Measurements from ENCODE around the gene SHC2. TPM values are rescaled to one million over a fixed set of nuclear protein-coding genes. Genes with fewer than 3 reads are reported as not detected.

SHC2 gene
- total RNA-seq, 1 experiment from 2014 or later, result 0.98 TPM

DNA sequence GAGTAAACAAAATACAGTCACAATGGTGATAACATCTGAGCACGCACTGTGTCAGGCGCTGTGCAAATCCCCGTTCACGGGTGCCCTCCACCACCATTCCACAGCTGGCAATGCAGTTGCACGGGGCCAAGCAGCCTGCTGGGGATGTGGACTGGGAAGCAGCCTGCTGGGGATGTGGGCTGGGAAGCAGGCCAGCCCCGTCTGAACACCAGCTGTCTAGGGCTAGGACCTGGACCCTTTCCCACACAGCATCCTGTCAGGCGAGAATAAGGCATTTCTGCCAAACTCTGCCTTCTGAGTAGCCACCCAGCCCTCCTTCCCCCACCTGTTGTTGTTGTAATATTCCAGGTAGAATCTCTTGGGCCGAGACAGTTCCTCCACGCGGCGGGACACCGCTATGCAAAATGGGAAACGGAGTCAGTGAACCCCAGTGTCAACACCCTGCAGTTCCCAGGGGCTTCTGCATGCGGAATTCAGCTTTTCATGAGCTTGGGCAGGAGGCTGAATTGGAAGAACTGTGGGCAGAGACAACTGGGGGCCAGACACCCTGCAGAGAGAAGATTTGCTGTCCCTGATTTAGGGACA is 88.4 kb downstream of the SHC2 start:
- in situ Hi-C loops (cut with HindIII; ENCODE audit: low pct_unique_long_range_greater_than_20kb, low sequenced_read_pairs), result no loop called here
- DNase-seq (ENCODE audit: low read depth), result no peak

DNA sequence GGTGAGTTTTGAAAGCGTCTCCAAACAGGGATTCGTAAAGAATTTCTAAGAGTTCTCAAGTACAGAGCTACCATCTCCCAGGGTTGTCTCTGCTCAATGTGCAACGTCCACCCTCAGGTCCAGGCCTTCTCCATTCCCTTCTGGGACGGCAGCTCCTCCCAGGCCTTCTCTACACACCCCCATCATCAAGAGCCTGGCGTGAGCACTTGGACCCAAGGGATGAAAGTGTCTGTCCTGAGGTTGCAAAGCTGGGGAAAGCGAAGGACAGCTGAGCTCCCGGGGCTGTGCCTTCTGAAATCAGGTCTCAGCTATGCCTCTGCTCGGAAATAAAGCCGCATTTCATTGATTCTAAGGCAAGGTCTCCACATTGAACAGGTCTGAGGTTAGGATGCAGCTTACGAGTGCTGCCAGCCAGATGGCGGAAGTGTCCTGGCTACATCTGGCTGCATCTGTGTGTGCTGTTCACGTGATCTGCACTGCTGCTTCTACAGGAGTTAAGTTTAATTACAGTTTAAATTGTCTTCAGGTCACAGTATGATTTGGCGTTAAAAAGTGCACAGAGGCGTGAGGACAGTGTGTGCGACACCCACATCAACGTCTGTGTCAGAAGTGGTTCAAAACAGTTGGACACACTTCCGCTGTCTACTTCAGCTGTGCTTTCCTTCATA is 89.2 kb downstream of the SHC2 start:
- in situ Hi-C loops (cut with HindIII; ENCODE audit: low pct_unique_long_range_greater_than_20kb, low sequenced_read_pairs), result no loop called here
- DNase-seq (ENCODE audit: low read depth), result no peak

DNA sequence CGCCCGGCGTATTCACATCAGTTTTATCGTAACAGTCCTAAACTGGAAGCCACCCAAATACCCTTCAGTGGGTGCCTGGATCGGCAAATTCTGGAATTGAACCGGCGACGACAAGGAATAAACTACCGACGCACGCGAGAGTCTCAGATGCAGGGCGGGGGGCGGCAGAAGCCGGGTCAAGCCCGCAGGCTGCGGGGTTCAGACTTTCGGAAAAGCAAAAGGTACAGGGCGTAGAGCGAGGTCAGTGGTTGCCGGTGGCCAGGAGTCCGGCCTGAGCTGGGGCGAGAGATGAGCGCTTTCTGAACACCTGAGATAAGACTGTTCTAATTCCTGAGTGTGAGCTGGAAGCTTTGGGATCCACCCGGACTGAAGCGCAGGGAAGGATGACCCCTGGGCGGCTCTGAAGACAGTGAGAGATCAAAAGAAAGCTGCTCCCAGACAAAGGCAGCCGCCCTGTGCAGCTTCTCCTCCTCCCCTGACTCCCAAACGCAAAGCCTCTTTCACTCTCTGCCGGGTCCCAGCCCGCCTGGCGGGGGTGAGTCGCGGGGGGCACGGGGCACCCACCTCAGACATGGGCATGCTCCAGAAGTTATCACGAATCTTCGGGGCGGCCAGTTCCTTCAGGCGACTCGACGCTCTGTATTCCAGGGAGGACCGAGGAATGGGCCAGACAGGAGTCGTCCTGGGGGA is 90.0 kb downstream of the SHC2 start:
- in situ Hi-C loops (cut with HindIII; ENCODE audit: low pct_unique_long_range_greater_than_20kb, low sequenced_read_pairs), result no loop called here
- no peak for DNase-seq (ENCODE audit: low read depth)

DNA sequence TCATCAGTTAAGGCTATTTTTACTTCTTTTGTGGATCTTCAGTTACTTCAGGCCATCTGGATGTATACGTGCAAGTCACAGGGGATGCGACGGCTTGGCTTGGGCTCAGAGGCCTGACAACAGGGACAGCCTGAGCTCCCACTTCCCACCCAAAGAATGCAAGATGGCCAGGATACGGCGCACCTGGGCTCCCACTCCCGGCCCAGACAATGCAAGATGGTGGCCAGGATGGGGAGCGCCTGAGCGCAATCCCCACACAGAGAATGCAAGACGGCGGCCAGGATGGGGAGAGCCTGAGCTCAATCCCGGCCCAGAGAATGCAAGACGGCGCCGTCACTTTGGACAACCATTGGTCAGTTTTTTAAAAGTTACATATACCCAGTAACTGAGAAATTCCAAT is 91.0 kb downstream of the SHC2 start:
- in situ Hi-C loops (cut with HindIII; ENCODE audit: low pct_unique_long_range_greater_than_20kb, low sequenced_read_pairs), result no loop called here
- DNase-seq (ENCODE audit: low read depth), result no peak

DNA sequence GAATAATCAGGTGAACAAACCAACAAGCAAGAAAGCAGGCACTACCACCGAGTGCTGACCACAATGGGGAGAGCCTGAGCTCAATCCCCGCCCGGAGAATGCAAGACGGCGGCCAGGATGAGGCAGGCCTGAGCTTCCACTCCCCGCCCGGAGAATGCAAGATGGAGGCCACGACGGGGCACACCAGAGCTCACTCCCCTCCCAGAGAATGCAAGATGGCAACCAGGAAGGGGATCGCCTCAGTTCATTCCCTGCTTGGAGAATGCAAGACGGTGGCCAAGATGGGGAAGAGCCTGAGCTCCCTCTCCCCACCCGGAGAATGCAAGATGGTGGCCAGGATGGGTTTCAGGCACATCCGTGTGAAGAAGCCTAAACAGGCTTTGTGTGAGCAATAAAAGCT is 91.6 kb downstream of the SHC2 start:
- in situ Hi-C loops (cut with HindIII; ENCODE audit: low pct_unique_long_range_greater_than_20kb, low sequenced_read_pairs), result no loop called here
- no peak for DNase-seq (ENCODE audit: low read depth)

DNA sequence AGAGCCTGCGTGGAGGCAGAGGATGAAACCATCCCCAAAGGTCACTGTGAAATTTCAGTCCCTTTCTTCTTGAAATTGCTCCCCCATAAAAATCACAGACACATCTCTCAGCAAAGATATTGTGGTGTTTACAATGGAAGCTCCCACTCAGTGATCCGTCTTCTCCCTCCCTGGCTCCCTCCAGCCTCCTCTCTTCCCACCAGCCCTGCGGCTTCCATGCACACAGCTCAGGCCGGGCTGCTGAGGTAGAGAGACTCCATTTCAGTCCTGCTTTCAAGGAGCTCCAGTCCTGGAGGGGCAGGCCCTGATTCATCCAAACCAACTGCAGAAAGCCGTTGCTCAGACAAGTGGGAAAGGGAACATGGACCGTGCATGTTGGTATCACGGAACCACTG is 92.2 kb downstream of the SHC2 start:
- no peak for DNase-seq (ENCODE audit: low read depth)
- in situ Hi-C loops (cut with HindIII; ENCODE audit: low pct_unique_long_range_greater_than_20kb, low sequenced_read_pairs), result no loop called here

DNA sequence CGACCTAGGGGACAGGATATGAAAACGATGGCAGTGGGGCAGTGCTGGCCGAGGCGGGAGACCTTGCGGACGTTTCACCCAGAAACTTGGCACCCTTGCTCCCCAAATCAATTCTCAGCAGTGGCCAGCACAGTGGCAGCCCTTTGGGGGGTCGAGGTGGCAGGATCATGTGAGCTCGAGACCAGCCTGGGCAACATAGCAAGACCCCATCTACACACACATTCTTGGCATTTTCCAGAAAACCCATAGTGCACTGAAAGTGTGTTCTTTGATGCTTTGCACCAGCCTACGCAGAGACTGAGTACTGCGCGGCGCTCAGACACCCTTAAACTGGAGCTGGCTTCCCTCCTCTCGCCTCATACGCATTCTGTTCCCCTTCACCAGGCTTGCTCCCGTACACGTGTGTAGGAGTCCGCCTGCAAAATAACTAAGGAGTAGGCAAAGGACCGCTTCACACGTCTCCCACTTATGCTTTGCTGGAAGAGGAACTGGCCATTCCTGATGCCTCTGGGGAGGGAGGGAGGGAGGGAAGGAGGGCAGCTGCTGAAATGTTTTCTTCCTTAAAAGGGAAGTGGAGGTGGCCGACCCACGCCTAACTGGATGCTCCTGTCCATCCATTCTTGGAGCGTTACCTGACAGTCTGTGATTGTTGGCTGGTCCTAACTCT is 92.7 kb downstream of the SHC2 start:
- in situ Hi-C loops (cut with HindIII; ENCODE audit: low pct_unique_long_range_greater_than_20kb, low sequenced_read_pairs), result no loop called here

DNA sequence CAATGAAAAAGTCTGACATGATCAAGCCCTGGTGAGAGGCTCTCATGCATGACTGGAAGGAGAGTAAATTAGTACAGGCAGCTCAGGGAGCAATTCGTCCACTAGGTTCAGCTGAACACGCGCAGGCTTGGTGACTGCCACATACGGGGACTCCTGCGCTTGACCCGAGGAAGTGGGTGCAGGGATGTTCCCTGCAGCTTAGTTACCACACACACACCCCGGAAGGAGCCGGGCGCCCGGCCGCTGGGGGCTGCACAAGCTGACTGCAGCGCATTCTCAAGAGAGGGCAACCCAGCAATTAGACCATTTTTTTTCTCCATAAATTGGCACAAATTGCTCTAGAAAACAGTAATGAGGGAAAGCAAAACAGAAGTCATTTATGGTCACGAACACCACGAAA is 93.3 kb downstream of the SHC2 start:
- no peak for DNase-seq (ENCODE audit: low read depth)
- in situ Hi-C loops (cut with HindIII; ENCODE audit: low pct_unique_long_range_greater_than_20kb, low sequenced_read_pairs), result no loop called here

More for the DNA sequence above, 92.7 kb downstream of the SHC2 start:
- no peak for DNase-seq (ENCODE audit: low read depth)

DNA sequence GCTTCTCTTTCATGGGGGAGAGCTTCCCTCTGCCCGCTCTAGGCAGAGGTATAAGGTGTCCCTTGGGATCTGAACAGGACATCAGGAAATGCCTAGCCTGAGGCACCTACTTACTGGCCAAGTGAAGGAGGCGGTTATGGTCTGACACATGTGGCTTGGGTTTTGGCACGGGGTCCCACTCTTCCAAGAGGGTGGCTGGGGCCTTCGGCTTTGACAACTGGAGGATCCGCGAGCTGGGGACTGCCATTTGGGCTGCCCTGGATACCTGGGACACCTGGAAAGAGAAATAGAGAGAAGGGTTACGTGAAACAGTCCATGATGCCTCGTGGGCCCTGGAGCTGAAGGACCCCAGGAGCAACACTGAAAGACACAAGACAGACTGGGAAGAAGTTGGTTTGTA is 93.9 kb downstream of the SHC2 start:
- no peak for DNase-seq (ENCODE audit: low read depth)
- in situ Hi-C loops (cut with HindIII; ENCODE audit: low pct_unique_long_range_greater_than_20kb, low sequenced_read_pairs), result no loop called here

Other genes starting within 250 kb of the SHC2 start
- gene PLPP2, start 169.6 kb downstream of the SHC2 start, total RNA-seq (2014; rRNA removed; shearing (Covaris generic); ENCODE audit: low replicate concordance), result 128 and 155 TPM in 2 replicates
- 6.1 and 9.4 TPM in 2 replicates for gene MIER2, start 116.2 kb downstream of the SHC2 start, total RNA-seq (2014; rRNA removed; shearing (Covaris generic); ENCODE audit: low replicate concordance)
- 1.8 and 2.1 TPM in 2 replicates for gene C2CD4C, start 51.9 kb downstream of the SHC2 start, total RNA-seq (2014; rRNA removed; shearing (Covaris generic); ENCODE audit: low replicate concordance)
- not detected in 2 replicates for gene MADCAM1, start 35.5 kb upstream of the SHC2 start, total RNA-seq (2014; rRNA removed; shearing (Covaris generic); ENCODE audit: low replicate concordance)
- 27.3 and 47.1 TPM in 2 replicates for gene TPGS1, start 46.5 kb upstream of the SHC2 start, total RNA-seq (2014; rRNA removed; shearing (Covaris generic); ENCODE audit: low replicate concordance)
- 35.0 and 38.4 TPM in 2 replicates for gene CDC34, start 70.7 kb upstream of the SHC2 start, total RNA-seq (2014; rRNA removed; shearing (Covaris generic); ENCODE audit: low replicate concordance)
- not detected in 2 replicates for gene GZMM, start 83.0 kb upstream of the SHC2 start, total RNA-seq (2014; rRNA removed; shearing (Covaris generic); ENCODE audit: low replicate concordance)
- 255 and 330 TPM in 2 replicates for gene BSG, start 111.6 kb upstream of the SHC2 start, total RNA-seq (2014; rRNA removed; shearing (Covaris generic); ENCODE audit: low replicate concordance)
- 2.1 and 3.2 TPM in 2 replicates for gene HCN2, start 128.8 kb upstream of the SHC2 start, total RNA-seq (2014; rRNA removed; shearing (Covaris generic); ENCODE audit: low replicate concordance)
- gene POLRMT, start 172.5 kb upstream of the SHC2 start, total RNA-seq (2014; rRNA removed; shearing (Covaris generic); ENCODE audit: low replicate concordance), result 30.4 and 40.5 TPM in 2 replicates
- gene FGF22, start 178.8 kb upstream of the SHC2 start, total RNA-seq (2014; rRNA removed; shearing (Covaris generic); ENCODE audit: low replicate concordance), result not detected in 2 replicates
- gene RNF126, start 202.2 kb upstream of the SHC2 start, total RNA-seq (2014; rRNA removed; shearing (Covaris generic); ENCODE audit: low replicate concordance), result 21.3 and 30.9 TPM in 2 replicates
- 83.8 and 95.5 TPM in 2 replicates for gene FSTL3, start 215.4 kb upstream of the SHC2 start, total RNA-seq (2014; rRNA removed; shearing (Covaris generic); ENCODE audit: low replicate concordance)
- gene PRSS57, start 234.4 kb upstream of the SHC2 start, total RNA-seq (2014; rRNA removed; shearing (Covaris generic); ENCODE audit: low replicate concordance), result 2.0 TPM in 1 of 2 replicates, not detected in the other
- 14.1 and 20.5 TPM in 2 replicates for gene PALM, start 247.9 kb upstream of the SHC2 start, total RNA-seq (2014; rRNA removed; shearing (Covaris generic); ENCODE audit: low replicate concordance)

All from Caki2 (cell line).